Nephron progenitor cell (in vitro differentiated cells): Measurements from ENCODE around the gene PHACTR3.
A peak's percentile ranks its signal among the peaks of the same experiment; 100 is the strongest.

Experiments used
- DNase-seq: peaks from one replicate; pipeline ENCODE4 v3.0.0; 2021
- H3K27ac Mint-ChIP-seq: 2 replicates; pipeline ENCODE4 v1.8.0; 2021; ENCODE audit warnings: mild to moderate bottlenecking, moderate library complexity, mixed read lengths
- H3K27me3 Mint-ChIP-seq: 2 replicates; pipeline ENCODE4 v1.8.0; 2021; ENCODE audit warnings: mild to moderate bottlenecking, low read depth, mixed read lengths; ENCODE audit not compliant: poor library complexity
- H3K36me3 Mint-ChIP-seq: 2 replicates; pipeline ENCODE4 v1.8.0; 2021; ENCODE audit warnings: low read depth, mixed read lengths
- H3K4me1 Mint-ChIP-seq: 2 replicates; pipeline ENCODE4 v1.8.0; 2021; ENCODE audit warnings: mixed read lengths
- H3K4me3 Mint-ChIP-seq: 2 replicates; pipeline ENCODE4 v1.8.0; 2021; ENCODE audit warnings: mild to moderate bottlenecking, moderate library complexity, mixed read lengths
- H3K9me3 Mint-ChIP-seq: 2 replicates; pipeline ENCODE4 v1.8.0; 2021; ENCODE audit warnings: mild to moderate bottlenecking, moderate library complexity, mixed read lengths
- TF ChIP-seq, protein P1 (sequence below): fragments of 200-600 bp; sonication (generic); IDR thresholded peaks from 2 replicates; pipeline ENCODE4 v1.5.0; 2021; ENCODE audit warnings: antibody characterized with exemption

PHACTR3 gene

DNA sequence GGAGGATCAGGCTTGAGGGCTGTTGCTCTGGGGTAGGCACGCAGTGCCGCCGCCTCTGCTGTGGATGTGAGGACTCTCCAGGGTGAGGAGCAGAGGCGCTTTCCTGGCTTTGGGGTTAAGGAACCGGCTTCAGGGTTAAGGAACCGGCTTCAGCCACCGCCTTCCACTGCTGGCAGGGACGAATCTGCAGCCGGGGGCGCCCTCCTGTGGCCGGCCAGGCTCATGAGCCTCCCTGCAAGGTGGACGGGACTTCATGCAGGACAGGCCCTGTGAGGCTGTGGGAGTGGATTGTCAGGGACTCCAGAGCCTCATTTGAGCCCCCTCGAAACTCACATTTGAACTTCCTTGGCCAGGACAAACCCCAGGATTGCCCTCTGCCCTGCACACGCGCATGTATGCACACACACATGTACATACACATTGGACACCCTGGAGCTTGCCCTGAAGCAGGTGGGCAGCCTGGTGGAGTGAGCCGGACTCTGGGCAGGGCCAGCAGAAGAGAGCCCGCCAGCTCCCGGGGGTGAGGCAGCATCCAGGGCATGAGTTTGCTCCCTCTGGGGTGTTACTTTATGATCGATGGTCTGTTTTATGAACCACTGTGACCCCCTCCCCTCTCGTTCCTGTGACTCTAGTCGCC, 146.9 kb downstream of the PHACTR3 start:
- Mint-ChIP-seq H3K4me1 (no peaks in the 10 kb centered on the region), H3K36me3 (no peaks in the 10 kb centered on the region)

DNA sequence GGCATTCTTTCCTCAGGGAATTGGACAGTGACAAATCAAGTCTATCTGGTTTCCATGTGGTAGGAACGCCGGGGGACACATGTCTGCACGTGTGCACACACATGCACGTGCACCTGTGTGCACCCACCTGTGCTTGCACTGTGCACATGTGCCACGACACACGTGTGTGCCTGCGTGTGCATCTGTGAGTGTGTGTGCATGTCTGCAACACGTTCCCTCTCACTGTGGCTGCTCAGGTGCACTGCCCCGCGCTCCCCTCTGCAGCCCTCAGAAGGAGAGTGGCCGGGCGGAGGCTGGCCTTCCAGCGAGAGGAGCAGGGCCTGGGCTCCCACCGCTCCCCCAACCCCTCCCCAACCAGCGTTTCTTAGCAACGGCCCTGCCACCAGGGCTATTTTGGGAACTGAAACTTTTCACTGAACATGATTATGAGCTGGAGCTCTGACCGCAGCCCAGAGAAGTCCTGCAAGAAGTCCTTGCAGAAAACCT, 147.8 kb downstream of the PHACTR3 start:
- H3K36me3 Mint-ChIP-seq: no peaks in the 10 kb centered on the region
- H3K4me3 Mint-ChIP-seq: no peak overlapping the region
- DNase-seq: no peak
- H3K4me1 Mint-ChIP-seq: no peaks in the 10 kb centered on the region
- TF ChIP-seq, protein P1, sequence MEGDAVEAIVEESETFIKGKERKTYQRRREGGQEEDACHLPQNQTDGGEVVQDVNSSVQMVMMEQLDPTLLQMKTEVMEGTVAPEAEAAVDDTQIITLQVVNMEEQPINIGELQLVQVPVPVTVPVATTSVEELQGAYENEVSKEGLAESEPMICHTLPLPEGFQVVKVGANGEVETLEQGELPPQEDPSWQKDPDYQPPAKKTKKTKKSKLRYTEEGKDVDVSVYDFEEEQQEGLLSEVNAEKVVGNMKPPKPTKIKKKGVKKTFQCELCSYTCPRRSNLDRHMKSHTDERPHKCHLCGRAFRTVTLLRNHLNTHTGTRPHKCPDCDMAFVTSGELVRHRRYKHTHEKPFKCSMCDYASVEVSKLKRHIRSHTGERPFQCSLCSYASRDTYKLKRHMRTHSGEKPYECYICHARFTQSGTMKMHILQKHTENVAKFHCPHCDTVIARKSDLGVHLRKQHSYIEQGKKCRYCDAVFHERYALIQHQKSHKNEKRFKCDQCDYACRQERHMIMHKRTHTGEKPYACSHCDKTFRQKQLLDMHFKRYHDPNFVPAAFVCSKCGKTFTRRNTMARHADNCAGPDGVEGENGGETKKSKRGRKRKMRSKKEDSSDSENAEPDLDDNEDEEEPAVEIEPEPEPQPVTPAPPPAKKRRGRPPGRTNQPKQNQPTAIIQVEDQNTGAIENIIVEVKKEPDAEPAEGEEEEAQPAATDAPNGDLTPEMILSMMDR: no peak
- H3K27me3 Mint-ChIP-seq: peaks cover 44% of the 10 kb centered on the region
- no peak overlapping the region for H3K27ac Mint-ChIP-seq
- H3K9me3 Mint-ChIP-seq: peaks cover 84% of the 10 kb centered on the region

More for the DNA sequence above, 146.9 kb downstream of the PHACTR3 start:
- no peak overlapping the region for H3K4me3 Mint-ChIP-seq
- H3K27ac Mint-ChIP-seq: no peak overlapping the region
- TF ChIP-seq, protein P1: peak; percentile 33
- H3K27me3 Mint-ChIP-seq: peaks cover 44% of the 10 kb centered on the region
- peaks cover 85% of the 10 kb centered on the region for H3K9me3 Mint-ChIP-seq
- peak; percentile 77 for DNase-seq

DNA sequence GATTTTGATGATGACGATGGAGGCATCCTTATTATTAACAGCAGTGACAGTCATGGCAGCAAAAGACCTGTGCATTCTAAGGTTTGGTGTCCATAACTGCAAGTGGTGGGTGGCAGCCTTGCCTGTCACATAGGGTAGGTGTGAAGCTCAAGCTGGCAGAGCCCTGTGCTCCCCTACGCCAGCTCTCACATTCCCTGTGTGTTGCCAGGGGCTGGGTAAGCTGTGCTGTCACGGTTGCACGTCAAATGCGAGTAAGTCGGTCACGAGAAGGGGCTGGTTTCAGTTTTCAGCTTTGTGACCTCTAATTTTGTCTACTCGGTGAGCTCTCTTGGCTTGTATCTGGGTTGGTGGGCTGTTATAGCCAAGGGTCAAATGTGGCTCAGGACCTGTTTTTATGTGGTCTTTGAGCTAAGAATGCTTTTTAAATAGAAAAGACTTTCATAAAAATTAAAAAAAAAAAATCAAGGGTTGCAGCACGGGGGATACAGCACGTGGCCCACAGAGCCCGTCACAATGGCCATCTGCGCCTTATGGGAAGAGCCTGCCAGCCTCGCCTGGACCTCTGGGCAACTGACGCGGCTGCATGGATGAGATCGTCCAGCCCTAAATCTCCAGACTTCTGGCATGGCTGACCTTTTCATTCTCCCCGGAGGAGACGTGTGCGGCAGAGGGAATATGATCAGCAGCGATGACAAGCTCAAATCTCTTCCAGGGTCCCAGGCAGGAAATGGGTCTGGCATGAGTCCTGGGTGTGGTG, 148.5 kb downstream of the PHACTR3 start:
- Mint-ChIP-seq H3K27me3 (peaks cover 49% of the 10 kb centered on the region), H3K36me3 (no peaks in the 10 kb centered on the region), H3K4me3 (no peak overlapping the region), H3K27ac (no peak overlapping the region), H3K4me1 (no peaks in the 10 kb centered on the region), H3K9me3 (peaks cover 84% of the 10 kb centered on the region)
- DNase-seq: no peak
- TF ChIP-seq, protein P1: no peak

DNA sequence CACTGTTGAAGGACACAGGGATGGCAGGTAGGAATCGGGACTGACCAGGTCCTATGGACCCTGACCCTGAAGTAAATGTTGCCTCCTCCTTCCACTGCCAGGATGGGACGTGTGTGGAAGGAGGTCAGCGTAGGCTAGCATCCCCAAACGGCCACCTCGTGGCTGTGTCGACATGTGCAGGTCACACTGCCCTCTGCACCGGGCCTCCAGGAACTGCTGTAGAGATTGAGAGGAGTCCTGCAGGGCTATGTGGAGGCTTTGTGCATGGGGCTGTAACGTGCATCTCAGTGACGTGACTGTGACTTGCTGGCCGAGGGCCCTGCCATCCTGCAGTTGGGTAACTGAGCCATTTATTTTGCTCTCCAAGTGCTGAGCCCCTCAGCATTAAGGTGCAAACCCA, 149.5 kb downstream of the PHACTR3 start:
- no peaks in the 10 kb centered on the region for H3K4me1 Mint-ChIP-seq
- H3K9me3 Mint-ChIP-seq: peaks cover 79% of the 10 kb centered on the region
- TF ChIP-seq, protein P1: no peak
- DNase-seq: no peak
- peaks cover 50% of the 10 kb centered on the region for H3K27me3 Mint-ChIP-seq
- no peaks in the 10 kb centered on the region for H3K36me3 Mint-ChIP-seq
- no peak overlapping the region for H3K27ac Mint-ChIP-seq
- H3K4me3 Mint-ChIP-seq: no peak overlapping the region

DNA sequence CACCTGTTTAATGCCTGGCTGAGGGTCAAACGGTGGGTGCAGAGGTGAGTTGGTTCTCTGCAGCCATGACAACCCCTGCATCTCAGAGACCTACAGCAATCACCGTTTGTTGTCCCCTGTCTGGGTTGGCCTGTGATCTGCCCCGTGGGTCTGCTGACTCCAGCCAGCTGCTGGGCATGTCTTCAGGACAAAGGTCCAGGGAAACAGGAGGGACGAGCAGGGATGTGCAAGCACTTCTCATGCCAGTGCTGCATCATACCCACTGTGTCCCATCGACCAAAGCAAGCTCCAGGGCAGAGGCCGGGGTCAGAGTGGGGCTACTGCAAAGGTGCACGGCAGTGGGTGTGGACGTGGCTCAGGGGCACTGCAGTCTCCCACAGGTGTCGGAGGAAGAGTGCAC, 150.2 kb downstream of the PHACTR3 start:
- Mint-ChIP-seq H3K27me3 (peaks cover 45% of the 10 kb centered on the region), H3K27ac (no peak overlapping the region), H3K9me3 (peaks cover 78% of the 10 kb centered on the region), H3K4me1 (no peaks in the 10 kb centered on the region), H3K36me3 (no peaks in the 10 kb centered on the region), H3K4me3 (no peak overlapping the region)
- DNase-seq: no peak
- TF ChIP-seq, protein P1: no peak
